Sigmoid colon (tissue), 7 donors: ENCODE data around the gene CRABP1. TPM values are rescaled to one million over a fixed set of nuclear protein-coding genes. Genes with fewer than 3 reads are reported as not detected.

ENCODE experiments used
- DNase-seq: peaks from one replicate; pipeline ENCODE4 v3.0.0-alpha.2; 2019
- H3K27ac ChIP-seq, 4 donors: fragments of 200-600 bp; sonication (generic); one replicate each; pipeline ENCODE4 v1.5.1; 2016 to 2019; ENCODE audit warnings: mild to moderate bottlenecking in 1 of 4
- H3K27me3 ChIP-seq, 3 donors: fragments of 200-600 bp; sonication (generic); one replicate each; pipeline ENCODE4 v1.5.1; 2019; ENCODE audit warnings: mild to moderate bottlenecking in 1 of 3
- H3K36me3 ChIP-seq, 4 donors: fragments of 200-600 bp; sonication (generic); one replicate each; pipeline ENCODE4 v1.5.1; 2016 to 2019
- H3K4me1 ChIP-seq, 4 donors: fragments of 200-600 bp; sonication (generic); one replicate each; pipeline ENCODE4 v1.5.1; 2017 to 2019
- H3K4me3 ChIP-seq, 4 donors: fragments of 200-600 bp; sonication (generic); one replicate each; pipeline ENCODE4 v1.5.1; 2017 to 2019; ENCODE audit warnings: mild to moderate bottlenecking in 2 of 4, moderate library complexity in 1 of 4
- H3K9me3 ChIP-seq, 4 donors: fragments of 200-600 bp in 3 of 4; sonication (generic) in 3 of 4; one replicate each; pipeline versions ENCODE4 v1.5.1 to v1.6.1; 2013 to 2019
- CTCF ChIP-seq, 4 experiments: fragments of 450-650 bp in 3 of 4; fragments of 200-600 bp in 1 of 4; IDR thresholded peaks; one replicate each; pipeline ENCODE4 v1.5.1; 2016 to 2019; ENCODE audit warnings: antibody characterized with exemption in 4 of 4, mild to moderate bottlenecking in 3 of 4, moderate library complexity in 2 of 4
- EP300 ChIP-seq, 4 donors: sonication (generic); formaldehyde crosslinking; IDR thresholded peaks; one replicate each; pipeline ENCODE4 v1.6.1; 2017; ENCODE audit warnings: antibody characterized with exemption in 4 of 4
- POLR2A ChIP-seq, 2 donors: fragments of 450-650 bp; IDR thresholded peaks; one replicate each; pipeline ENCODE4 v1.6.1; 2016; ENCODE audit warnings: antibody characterized with exemption in 2 of 2, mild to moderate bottlenecking in 2 of 2, moderate library complexity in 2 of 2
- POLR2AphosphoS5 ChIP-seq, 4 donors: sonication (generic); formaldehyde crosslinking; IDR thresholded peaks; one replicate each; pipeline ENCODE4 v1.6.1; 2017; ENCODE audit warnings: antibody characterized with exemption in 4 of 4
- WGBS, 2 donors: extraction: QIAGEN DNeasy Blood & Tissue Kit; methylation state at CpG; one replicate each; pipeline ENCODE4 v1.1.7; 2013; 5-methylcytosine and 5-hydroxymethylcytosine counted together
- intact Hi-C: fragments of 100-400 bp; cut with DNase I; formaldehyde crosslinking; loops from one replicate; pipeline ENCODE4 v1.15.1; 2023
- polyA plus RNA-seq, 3 donors: library from polyadenylated mRNA; stranded (reverse); fragments of 200-250 nt; gene quantifications; one replicate each; pipeline ENCODE4 v1.2.3, GENCODE V29; 2013
- total RNA-seq, 4 donors: library from RNA; depleted of rRNA; stranded (reverse); fragments of >200 nt; gene quantifications; one replicate each; pipeline ENCODE4 v1.1.0, GENCODE V29; 2016
- donor health status: healthy with polysubstance abuse.
- donor health status: Bipolar disorder and iron deficiency.
- donor health status: healthy.

CRABP1 gene
- total and polyA plus RNA-seq, 7 donors: 2.1 to 8.2 (median 4.5) TPM; not detected in 2

DNA sequence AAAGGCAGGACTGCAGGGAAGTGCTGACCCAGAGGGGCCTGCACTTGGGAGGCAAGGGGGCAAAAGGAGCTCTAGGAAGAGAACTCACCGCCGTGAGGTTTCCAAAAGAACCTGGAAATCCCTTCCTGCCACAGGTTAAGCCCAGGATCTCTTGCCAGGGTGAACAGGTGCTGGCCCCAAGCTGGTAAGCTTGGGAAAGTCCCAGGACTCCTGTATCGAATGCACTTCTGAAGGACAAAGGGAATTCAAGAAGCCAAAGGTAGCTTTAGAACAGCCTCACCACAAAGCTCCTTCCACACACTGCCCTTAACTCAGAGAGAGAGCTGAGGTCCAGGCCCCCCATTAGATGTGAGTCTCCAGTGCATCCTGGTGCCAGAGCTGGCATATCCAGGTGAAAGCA lies 28.9 kb upstream of the CRABP1 start:
- Histone ChIP-seq H3K4me1 (no peaks in the 10 kb centered on the region), H3K27ac (no peak overlapping the region), H3K9me3 (no peaks in the 10 kb centered on the region), H3K4me3 (no peak overlapping the region), H3K27me3 (peaks cover 0 to 7% (median 0%) of the 10 kb centered on the region in 3 donors), H3K36me3 (no peaks in the 10 kb centered on the region)
- intact Hi-C loops: no loop called here
- TF ChIP-seq POLR2A (IDR thresholded peaks at IDR 0.05) (no peak), POLR2AphosphoS5 (IDR thresholded peaks at IDR 0.05) (no peak)
- WGBS, 2 donors: 27 to 68% methylated on average over 3 of the region's 3 CpGs
- DNase-seq: peak; percentile 8

GRCh38 chr15:78312536-78312935 lies 27.6 kb upstream of the CRABP1 start:
- Histone ChIP-seq H3K4me3 (no peak overlapping the region), H3K4me1 (no peaks in the 10 kb centered on the region), H3K36me3 (no peaks in the 10 kb centered on the region), H3K27ac (no peak overlapping the region), H3K9me3 (no peaks in the 10 kb centered on the region), H3K27me3 (peaks cover 0 to 7% (median 0%) of the 10 kb centered on the region in 3 donors)
- 78 to 92% methylated on average over 4 of the region's 4 CpGs for WGBS, 2 donors
- DNase-seq: no peak
- TF ChIP-seq POLR2AphosphoS5 (IDR thresholded peaks at IDR 0.05) (no peak), POLR2A (IDR thresholded peaks at IDR 0.05) (no peak), EP300 (IDR thresholded peaks at IDR 0.05) (no peak), CTCF (IDR thresholded peaks at IDR 0.05) (no peak)
- intact Hi-C loops: no loop called here

- WGBS, 2 donors: 88 to 91% methylated on average over 5 of the region's 5 CpGs
- Histone ChIP-seq H3K9me3 (no peaks in the 10 kb centered on the region), H3K4me1 (no peaks in the 10 kb centered on the region), H3K4me3 (no peak overlapping the region), H3K27ac (no peak overlapping the region), H3K36me3 (no peaks in the 10 kb centered on the region), H3K27me3 (peaks cover 0 to 6% (median 0%) of the 10 kb centered on the region in 3 donors)
- intact Hi-C loops: no loop called here
- TF ChIP-seq EP300 (IDR thresholded peaks at IDR 0.05) (no peak), POLR2AphosphoS5 (IDR thresholded peaks at IDR 0.05) (no peak), CTCF (IDR thresholded peaks at IDR 0.05) (no peak)
- no peak for DNase-seq
Measured at GRCh38 chr15:78312957-78313356, 27.2 kb upstream of the CRABP1 start.

DNA sequence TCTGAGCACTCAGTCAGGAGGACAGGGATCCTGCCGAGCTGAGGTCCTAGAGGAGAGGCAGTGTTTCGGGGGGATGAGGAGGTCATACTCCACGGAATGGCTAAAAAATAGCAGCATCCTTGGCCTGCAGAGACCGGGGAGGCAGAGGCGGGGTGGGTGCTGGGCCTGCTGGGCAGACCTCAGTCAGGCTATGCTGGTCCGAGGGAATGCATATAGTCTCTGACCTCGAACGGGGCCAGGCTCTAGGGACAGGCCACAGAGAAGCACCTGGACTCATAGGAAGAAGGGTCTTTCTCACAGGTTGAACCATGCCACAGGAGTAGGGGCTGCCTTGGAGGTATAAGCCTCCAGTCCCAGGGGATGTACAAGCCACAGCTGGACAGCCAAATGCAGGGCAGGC lies 26.8 kb upstream of the CRABP1 start:
- no peaks in the 10 kb centered on the region for H3K9me3 ChIP-seq
- DNase-seq: peak; percentile 49
- H3K4me1 ChIP-seq: no peaks in the 10 kb centered on the region
- H3K27ac ChIP-seq: no peak overlapping the region
- intact Hi-C loops: no loop called here
- TF ChIP-seq POLR2A (IDR thresholded peaks at IDR 0.05) (no peak), EP300 (IDR thresholded peaks at IDR 0.05) (no peak)
- H3K36me3 ChIP-seq: no peaks in the 10 kb centered on the region
- H3K4me3 ChIP-seq: no peak overlapping the region
- peaks cover 0 to 2% (median 0%) of the 10 kb centered on the region in 3 donors for H3K27me3 ChIP-seq
- WGBS, 2 donors: 81 to 83% methylated on average over 8 of the region's 8 CpGs

DNA sequence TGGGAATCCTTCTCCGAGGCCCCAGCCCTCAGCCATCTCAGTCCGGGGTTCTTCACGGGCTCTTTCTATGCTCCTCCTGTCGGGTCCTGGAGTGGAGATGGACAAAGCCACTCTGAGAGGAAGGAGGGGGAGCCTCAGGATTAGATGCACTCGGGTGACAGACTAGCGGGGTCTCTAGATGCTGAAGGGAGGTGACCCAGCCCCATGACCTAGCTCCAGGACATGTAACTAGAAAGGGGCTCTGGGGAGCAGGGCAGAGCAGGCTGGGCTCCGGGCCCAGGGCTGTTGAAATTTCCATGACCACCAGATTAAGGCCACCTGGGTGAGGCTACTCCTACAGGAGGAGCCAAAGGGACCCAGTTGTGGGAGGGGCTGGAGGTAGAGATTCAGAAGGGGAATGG lies 26.0 kb upstream of the CRABP1 start:
- no peaks in the 10 kb centered on the region for H3K27me3 ChIP-seq
- intact Hi-C loops: no loop called here
- no peak for TF ChIP-seq CTCF (IDR thresholded peaks at IDR 0.05)
- no peak for TF ChIP-seq POLR2A (IDR thresholded peaks at IDR 0.05)
- TF ChIP-seq EP300 (IDR thresholded peaks at IDR 0.05): no peak
- no peak for TF ChIP-seq POLR2AphosphoS5 (IDR thresholded peaks at IDR 0.05)
- peak; percentile 56 for DNase-seq
- no peaks in the 10 kb centered on the region for H3K9me3 ChIP-seq
- H3K27ac ChIP-seq: no peak overlapping the region
- 92 to 93% methylated on average over 7 of the region's 7 CpGs for WGBS, 2 donors
- no peaks in the 10 kb centered on the region for H3K36me3 ChIP-seq
- H3K4me1 ChIP-seq: no peaks in the 10 kb centered on the region
- no peak overlapping the region for H3K4me3 ChIP-seq

- DNase-seq: peak; percentile 50
- no peaks in the 10 kb centered on the region for H3K27me3 ChIP-seq
- no peaks in the 10 kb centered on the region for H3K36me3 ChIP-seq
- TF ChIP-seq EP300 (IDR thresholded peaks at IDR 0.05) (no peak), POLR2AphosphoS5 (IDR thresholded peaks at IDR 0.05) (no peak), CTCF (IDR thresholded peaks at IDR 0.05) (no peak), POLR2A (IDR thresholded peaks at IDR 0.05) (no peak)
- no peak overlapping the region for H3K27ac ChIP-seq
- no peaks in the 10 kb centered on the region for H3K4me1 ChIP-seq
- intact Hi-C loops: no loop called here
- no peak overlapping the region for H3K4me3 ChIP-seq
- WGBS, 2 donors: 57 to 72% methylated on average over 7 of the region's 7 CpGs
- H3K9me3 ChIP-seq: no peaks in the 10 kb centered on the region
Measured at GRCh38 chr15:78315686-78316282, 24.4 kb upstream of the CRABP1 start.
